UCSD-AML1 (cell line): ENCODE results near the gene TAF3.

Experiments
- DNase-seq: peaks from one replicate; lab custom pipeline; 2025; ENCODE audit not compliant: unreplicated experiment; lab: John Stamatoyannopoulos, UW

The TAF3 gene

DNA sequence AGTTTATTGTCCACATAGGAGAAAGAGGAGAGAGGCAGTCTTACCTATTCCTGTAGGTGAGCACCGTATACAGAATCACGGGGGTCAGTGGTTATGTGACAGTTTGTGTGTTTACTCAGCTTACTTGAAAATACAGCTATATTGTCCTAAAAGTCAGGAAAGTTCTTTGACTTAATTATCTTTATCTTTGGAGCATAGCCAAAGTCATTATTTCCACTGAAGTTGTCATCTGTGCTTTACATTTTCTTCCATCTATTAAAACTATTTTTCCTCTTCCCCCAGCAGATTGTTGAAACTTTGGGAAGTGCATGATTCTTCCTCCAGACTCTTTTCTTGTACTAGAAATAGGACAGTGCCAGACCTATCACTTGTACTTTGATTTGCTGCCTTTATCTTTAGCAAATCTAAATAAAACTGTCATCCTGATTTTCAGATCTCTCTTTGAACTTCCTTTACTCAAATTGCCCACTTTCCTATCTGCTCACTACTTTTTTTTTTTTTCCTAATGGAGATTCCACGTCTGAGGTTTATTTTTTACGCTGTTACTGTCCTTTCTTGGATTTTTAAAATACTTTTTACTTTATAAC lies 58.3 kb downstream of the TAF3 start:
- no peak for DNase-seq

DNA sequence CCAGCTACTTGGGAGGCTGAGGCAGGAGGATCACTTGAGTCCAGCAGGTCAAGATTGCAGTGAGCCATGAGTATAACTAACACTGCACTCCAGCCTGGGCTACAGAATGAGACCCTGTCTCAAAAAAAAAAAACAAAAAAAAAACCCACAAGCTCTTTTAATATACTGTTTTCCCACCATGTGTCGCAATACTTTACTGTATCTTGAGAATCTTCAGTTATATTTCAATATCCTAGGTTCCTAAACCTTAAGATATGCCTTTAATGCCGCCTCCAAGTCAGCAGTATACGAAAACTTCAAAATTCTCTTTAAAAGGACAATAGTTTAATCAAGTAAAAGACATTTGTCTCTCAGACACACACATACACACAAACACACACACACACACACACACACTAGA lies 62.8 kb downstream of the TAF3 start:
- no peak for DNase-seq

DNA sequence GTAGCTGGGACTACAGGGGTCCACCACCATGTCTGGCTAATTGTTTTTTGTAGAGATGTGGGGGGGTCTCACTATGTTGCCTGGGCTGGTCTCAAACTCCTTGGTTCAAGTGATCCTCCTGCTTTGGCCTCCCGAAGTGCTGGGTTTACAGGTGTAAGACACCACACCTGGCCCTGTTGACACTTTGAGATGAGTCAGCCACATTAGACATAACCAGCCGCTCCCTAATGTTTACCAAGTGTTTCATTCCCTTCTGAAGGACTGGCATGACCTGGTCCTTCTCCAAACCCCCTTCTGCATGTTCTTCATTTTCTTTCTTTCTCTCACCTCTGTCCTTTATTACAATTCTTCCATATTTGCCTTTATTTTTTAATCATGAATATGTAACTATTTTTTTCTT lies 67.8 kb downstream of the TAF3 start:
- no peak for DNase-seq

DNA sequence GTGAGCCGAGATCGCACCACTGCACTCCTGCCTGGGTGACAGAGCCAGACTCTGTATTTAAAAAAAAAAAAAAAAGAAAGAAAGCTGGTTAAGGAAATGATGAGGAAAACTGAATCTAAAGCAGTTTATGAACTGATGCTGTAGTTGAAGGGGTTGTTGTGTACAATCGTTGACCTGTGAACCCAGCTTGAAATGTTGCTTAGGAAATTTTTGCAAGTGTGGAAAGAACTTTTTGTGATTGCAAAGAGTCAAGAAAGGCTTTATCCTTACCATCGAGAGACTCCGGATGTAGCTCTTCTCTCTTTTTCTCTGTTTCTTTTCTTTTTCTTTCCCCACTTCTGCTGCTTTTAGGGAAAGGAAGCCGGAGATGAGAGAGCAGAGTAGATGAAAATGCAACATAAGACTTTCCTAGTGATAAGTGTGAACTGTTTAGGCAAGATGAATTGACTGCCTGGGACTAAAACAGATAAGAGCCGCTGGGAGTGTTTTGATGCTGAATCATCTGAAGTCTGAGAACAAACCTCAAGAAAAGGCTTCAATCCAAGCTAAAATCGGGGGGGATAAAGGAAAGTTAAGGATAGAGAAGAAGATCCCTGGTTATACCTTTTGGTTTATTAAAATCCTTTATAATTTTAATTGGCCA lies 69.0 kb downstream of the TAF3 start:
- no peak for DNase-seq

DNA sequence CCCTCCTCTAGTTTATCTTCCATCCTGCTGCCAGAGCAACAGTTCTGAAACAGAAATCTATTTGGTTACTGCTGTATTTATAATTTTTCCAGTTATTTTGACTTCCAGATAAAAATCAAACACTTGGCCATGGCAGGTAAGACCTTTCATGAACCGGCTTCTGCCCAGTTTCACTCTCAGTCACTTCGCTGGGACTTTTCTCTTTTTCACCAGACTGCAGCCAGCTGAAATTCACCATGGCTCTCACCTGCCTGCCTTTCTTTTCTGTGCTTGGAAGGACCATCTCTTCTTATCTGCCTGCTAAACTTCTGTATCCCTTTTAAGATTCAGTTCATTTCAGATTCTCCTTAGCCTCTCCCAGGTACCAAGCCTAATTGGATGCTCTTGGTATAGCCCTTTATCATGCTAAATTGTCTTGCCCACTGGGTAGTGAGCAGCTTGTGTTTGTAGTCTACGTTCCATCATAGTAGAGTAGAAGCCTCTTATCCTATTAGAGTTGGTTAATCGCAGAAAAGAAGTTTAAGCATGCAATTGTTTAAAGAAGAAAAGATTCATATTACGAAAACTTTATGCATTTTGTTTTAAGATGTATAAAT lies 71.7 kb downstream of the TAF3 start:
- DNase-seq, result no peak

DNA sequence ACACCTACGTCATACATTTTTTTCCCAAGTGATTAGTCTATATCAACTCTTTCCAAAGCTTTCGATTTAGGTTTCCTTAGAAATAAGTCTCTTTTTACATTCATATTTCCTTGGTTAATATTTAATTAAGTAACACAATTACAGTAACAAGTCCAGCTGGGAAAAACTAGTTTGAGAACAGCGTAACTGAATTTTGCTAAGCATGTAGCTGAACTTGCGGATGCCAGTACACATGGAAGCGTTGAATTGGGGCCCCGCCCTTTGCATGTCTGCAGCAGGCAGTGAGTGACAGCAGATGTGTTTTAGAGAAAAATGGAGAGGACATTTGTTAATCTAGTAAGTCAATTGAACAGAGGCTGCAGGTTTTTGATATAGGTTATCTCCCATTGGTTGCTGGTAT lies 72.5 kb downstream of the TAF3 start:
- no peak for DNase-seq

DNA sequence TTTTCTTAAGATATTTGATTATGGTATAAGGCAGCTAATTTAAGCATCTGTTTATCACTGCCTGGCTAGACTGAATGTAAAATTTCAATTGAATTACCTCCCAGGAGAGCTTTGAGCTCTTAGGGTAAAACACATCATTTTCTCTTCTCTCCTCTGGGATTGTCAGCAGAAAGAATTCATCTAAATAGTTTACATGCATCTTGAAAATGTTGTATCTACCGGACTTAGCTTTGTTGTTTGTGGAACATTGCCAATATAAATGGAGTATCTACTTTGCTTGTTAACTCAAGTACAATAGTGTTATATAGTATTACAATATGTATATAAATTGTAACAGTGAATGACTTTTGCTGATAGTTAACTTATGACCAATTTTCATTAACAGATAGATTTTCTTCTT lies 73.3 kb downstream of the TAF3 start:
- no peak for DNase-seq

DNA sequence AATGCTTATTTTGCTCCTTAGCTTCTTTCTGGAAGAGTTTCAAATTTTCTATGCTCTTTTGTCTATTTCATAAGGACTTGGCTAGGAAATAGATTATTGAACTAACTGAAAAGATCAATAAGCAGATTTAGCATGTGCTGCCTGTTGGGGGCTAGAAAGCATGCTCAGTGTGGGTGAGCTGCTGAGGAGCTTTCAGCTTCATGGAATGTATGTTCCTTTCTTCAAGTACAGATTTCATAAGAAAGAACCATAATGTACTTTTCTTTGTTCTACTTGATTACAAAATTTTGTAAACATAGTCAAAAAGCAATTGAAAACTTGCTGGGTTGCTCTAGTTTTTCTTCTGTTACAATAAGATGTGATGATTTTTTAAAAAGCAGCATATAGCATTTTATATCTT lies 73.8 kb downstream of the TAF3 start:
- no peak for DNase-seq

DNA sequence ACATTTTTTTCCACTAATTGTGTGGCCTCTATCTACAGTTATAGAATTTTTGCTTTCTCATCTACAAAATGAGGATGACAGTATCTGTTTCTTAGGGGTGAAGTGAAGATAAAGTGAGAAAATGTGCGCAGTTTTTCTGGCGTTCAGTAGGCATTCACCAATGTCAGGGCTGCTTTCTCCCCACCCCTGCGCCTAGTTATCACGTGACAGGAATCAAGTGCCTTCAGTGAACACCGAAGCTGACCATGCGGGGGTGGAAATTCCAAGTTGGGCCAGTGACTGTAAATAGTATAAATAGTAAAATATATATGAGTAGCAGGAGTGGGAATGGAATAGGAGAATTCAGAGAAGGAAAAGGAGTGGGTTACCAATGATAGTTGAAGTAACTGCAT lies 77.4 kb downstream of the TAF3 start:
- no peak for DNase-seq

DNA sequence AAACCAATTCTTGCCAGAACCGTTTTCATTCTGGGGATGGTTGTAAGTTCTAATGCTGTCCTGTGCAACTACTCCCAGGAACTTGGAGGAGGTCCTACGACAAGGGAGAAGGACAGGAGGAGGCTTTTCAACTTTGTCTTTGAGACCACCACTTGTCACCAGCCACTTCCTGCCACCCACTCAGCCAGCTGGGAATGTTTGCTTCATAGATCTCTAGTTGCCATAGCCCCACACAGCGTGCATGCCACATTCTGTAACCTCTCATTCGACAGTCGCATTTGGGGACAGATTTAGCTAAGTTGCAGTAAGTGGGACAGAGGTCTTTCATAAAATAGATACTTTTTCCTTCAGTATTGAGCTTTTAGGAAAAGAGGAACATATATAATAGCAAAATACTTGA lies 78.0 kb downstream of the TAF3 start:
- DNase-seq, result no peak

DNA sequence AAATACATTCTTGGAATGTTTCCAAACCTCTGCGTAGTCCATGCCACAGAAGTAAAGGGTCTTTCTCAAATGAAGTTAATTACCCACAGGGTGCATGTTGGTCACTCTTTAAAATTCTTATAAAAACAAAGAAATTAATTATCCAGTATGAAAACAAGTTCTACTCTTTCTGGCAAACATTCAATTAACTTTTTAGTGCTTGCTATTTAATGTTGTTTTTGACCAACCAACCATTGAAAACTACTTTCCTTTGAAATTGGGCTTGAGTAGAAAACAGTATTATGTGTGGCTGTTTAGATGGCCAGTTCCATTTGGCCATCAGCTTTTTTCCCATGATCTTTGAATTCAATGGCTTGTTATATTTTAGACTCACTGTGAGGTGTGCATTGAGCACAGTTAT lies 83.0 kb downstream of the TAF3 start:
- no peak for DNase-seq

DNA sequence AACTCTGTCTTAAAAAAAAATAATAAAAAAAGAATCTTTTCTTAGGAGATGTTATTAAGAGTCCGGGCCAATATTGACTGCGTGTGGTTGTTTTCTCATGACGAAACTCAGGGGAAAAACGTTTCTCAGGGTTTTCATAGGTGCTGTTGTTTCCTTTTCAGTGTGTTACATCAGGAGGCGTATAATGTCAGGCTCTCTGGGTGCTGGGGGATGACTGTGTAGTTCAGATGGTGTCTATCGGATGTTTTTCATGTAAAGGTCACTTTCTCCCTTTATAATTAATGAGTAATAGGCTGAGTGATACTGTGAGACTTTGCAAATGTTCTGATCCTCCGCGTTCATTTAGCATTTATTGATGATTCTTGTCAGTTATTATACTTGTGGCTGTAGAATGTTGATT lies 84.1 kb downstream of the TAF3 start:
- DNase-seq, result no peak

DNA sequence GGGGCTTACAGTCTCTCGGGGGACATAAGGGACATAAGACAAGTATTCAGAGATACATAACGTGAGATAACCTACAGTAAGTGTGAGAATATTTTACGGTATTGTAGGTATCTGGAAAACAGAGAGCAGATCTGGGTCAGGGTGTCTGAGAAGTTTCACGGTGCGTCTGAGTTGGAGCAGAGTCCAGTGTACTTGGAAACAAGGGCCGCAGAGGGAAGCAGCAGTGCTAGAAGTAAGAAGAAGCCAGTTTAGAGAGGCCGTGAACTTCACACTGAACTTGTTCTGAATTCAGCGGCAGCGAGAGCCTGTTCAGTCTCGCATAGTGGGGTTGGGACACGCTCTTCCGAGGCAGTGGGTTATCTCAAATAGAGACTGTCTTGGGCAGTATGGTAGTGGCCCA lies 85.5 kb downstream of the TAF3 start:
- no peak for DNase-seq

DNA sequence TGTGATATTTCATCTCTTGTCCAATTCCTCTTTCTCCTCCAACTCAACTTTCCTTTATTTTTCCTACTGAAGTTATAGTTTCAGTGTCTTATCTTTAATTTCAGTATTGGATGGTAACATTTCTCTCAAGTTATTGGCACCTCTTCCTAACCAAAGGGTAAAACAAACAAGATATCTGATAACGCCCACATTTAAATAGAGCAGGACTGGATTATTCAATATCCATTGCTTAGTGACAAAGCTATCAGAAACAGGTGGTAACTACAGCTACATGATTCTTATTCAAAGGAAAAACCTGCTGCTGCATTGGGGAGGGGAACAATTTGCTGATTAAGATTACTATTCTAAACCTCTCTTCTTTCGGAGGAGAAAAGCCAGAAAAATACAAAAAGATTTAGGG lies 87.8 kb downstream of the TAF3 start:
- no peak for DNase-seq

DNA sequence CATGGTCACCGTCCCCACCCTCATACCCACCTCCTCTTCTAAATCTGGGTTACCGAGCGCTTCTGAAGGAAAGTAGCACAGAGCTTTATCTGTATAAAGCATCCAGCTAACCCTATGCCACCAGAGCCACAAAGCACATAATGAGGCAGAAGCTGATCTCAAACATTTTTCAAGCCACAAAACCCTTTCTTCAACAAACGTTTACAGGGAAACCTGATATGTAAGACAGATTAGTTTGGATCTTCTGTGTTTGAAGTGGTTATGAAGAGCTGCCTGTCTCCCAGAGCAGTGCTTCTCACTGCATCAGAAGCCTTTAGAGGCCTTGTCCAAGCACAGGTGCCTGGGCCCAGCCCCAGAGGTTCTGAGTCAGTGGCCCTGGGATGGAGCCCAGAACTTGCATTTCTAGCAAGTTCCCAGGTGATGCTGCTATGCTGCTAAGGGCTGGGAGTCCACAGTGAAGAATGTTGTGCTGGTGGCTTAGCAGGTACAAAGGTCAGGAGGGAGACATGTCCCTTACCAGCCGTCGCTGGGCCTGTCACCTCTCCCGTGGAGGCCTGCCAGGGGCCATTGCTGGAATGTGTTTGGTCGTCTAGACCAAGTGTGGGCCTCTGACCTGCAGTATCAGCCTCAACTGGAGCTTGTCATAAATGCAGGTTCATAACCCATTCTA lies 90.4 kb downstream of the TAF3 start:
- DNase-seq, result no peak

DNA sequence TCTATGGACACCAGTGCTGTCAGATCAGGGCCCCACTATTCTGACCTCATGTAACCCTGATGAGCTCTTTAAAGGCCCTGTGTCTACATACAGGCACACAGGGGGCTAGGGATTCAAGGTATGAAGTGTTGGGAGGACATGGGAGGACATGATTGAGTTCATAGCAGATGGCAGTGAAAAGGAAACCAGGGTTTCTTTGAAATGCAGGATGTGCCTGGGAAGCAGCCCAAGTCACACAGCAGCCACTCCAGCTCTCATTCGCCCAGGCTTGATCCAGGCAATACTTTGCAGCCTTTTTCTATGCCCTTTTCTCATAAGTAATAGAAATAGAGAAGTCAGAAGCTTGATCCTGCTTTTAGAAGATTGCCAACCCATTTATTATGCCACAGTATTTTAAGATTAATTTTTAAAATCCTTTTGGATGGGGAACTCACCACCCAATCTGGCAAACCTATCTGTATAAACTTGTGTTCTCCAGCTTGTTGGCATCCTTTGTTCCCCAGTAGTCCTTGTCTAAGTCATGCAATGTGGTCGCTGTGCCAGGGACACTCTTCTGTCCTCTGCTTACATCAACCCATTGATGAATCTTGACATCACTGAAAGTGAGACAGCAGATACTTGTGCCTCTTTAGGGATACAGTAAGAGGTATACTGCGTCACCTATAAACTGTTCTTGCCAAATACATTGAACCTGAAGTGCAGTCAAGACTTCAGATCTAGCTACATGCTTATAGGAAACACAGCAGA lies 95.0 kb downstream of the TAF3 start:
- DNase-seq, result no peak

DNA sequence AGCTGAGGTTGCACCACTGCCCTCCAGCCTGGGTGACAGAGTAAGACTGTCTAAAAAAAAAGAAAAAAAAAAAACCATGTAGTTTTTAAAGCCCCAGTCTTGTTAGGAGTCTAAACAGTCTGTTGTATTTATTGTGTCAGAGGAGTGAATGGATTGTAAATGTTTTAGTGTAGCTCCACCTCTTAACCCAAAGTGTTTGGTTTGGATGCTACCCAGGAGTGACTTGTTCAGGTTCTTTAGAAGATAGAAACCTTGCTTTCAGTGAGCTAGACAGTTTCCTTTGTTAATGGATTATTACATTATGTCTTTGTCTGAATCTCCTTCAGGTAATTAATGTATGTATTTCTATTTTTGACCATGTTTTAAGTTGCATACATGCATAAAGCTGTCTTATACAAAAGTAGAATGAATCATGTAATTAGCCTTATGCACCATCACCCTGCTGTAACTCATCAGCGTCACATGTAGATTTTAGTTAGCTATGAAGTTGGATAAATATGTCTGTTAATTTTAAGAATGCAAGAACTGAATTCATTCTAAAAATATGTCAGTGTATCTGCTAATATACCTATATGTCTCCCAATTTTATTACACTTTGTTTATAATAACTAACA lies 97.7 kb downstream of the TAF3 start:
- no peak for DNase-seq

DNA sequence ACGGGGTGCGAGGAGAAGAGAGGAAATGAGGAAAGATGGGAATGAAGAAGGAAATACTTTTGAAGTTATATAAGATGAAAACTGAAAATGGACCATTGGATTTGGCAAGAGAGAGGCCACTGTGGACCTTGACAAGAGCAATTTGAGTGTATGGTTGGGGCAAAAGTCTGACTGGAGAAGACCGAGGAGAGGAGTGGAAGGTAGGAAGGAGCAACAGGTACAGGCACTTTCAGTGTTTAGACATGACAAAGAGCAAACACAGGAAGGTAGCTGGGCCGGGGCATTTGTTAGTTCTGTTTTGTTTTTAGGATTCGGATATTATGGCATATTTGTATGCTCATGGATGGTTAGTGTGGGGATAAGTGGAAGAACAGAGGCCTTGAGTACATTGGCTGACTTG lies 99.4 kb downstream of the TAF3 start:
- no peak for DNase-seq

DNA sequence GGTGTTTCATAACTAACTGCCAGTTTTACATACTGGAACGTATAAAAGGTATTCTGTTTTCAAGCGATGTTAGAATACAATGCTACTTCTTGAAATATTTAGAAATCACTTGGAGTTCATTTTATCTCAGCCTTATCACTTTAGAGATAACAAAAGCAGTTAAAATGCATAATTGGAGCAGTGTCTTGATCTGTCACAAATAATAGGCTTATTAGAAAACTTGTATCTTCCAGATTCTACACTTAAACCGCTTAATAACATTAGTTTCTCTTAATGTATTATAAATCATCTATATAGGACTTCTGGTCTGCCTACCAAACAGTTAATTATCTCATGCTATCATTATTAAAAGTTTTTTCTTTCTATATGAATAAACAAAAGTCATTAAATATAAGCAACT lies 104.4 kb downstream of the TAF3 start:
- DNase-seq, result no peak

DNA sequence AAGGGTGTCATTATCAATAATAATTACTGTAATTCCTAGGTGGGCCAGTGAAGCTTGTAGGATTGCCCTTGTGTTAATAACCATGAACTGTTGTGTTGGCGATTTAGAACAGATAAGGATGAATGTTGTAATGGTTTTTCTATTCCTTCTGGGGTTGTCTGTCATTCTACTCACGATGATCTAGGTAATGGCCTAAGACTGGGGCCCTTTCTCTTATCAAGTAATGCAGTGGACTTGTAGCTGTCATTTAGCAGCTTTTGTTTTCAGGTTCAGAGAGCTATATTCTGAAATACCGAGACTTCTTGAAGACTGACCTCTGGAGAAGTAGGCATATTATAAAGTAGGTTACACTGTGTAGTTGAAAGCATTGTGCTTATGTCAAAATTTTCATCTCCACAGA lies 110.2 kb downstream of the TAF3 start:
- DNase-seq, result no peak

DNA sequence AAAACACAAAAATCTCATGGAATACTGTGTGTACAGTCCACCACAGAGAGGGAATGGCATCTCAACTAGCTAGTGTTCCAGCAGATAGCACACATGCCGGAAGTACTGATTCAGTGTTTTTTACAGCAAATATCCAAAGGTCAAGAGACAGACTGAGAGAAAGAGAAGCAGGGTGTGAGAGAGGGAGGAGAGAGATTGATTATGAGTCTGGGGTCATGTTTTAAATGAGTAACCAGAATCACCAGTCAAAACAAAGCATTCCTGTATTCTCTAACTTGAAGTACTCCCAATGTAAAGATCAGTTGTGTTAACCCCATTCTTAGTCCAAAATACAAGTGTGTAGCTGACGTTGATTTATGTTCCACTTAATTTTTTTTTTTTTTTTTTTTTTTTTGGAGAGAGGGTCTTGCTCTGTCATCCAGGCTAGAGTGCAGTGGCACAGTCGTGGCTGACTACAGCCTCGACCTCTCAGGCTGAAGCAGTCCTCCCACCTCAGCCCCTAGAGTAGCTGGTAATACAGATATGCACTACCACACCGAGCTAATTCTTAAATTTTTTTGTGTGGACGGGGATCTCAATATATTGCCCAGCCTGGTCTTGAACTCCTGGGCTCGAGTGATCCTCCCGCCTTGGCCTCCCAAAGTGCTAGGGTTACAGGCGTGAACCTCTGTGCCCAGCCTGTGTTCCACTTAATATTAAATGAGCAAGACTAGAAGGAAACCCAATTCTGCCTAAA lies 114.2 kb downstream of the TAF3 start:
- DNase-seq, result no peak
